DOHH2 (cell line): ENCODE measurements around the gene SEL1L3.

Experiments used
- EZH2phosphoT487 ChIP-seq: fragments of 200-600 bp; sonication (generic); IDR thresholded peaks from 2 replicates; pipeline ENCODE4 v1.6.1; 2017; ENCODE audit warnings: borderline replicate concordance, mild to moderate bottlenecking, antibody characterized with exemption, low read length, moderate library complexity, mixed read lengths
- TF ChIP-seq, protein P1 (sequence below): fragments of 200-600 bp; sonication (generic); IDR thresholded peaks from one replicate; pipeline ENCODE4 v1.5.1; 2014; ENCODE audit warnings: antibody characterized with exemption, mild to moderate bottlenecking, low read depth, low read length; ENCODE audit not compliant: poor library complexity, severe bottlenecking

DNA sequence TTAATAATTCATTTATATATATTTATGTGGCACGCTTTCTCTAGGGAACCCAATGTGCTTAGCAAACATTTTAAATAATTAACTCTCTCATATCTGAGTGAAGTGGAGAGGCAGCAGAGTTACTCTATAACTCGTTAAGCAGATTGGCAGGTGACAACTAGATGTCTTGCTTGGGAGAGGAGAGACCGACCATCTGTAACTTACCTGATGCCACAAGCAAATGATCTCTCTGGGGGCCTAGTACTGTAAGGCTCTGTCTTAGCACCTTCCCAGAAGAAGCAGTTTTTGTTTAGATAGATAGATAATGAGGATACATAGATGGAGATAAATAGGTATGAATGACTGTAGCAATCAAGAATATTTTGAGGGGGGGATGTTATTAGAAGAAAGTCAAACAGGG, 11.9 kb upstream of the SEL1L3 start:
- TF ChIP-seq, protein P1, sequence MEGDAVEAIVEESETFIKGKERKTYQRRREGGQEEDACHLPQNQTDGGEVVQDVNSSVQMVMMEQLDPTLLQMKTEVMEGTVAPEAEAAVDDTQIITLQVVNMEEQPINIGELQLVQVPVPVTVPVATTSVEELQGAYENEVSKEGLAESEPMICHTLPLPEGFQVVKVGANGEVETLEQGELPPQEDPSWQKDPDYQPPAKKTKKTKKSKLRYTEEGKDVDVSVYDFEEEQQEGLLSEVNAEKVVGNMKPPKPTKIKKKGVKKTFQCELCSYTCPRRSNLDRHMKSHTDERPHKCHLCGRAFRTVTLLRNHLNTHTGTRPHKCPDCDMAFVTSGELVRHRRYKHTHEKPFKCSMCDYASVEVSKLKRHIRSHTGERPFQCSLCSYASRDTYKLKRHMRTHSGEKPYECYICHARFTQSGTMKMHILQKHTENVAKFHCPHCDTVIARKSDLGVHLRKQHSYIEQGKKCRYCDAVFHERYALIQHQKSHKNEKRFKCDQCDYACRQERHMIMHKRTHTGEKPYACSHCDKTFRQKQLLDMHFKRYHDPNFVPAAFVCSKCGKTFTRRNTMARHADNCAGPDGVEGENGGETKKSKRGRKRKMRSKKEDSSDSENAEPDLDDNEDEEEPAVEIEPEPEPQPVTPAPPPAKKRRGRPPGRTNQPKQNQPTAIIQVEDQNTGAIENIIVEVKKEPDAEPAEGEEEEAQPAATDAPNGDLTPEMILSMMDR = no peak
- no peak for TF ChIP-seq EZH2phosphoT487
